Endothelial cell of hepatic sinusoid (primary cell): ENCODE measurements around the gene ETV3L.
"Not testable (repeated sequence)": the region's sequence is repeated elsewhere in the genome, so short reads cannot be mapped to it uniquely, and the experiment has no call there.

Experiments used
- in situ Hi-C: cut with HindIII; loops from 2 replicates; pipeline ENCODE4 v1.10.0; 2017; ENCODE audit warnings: low sequenced_read_pairs

Gene ETV3L

GRCh38 chr1:157105988-157106812, 6.6 kb upstream of the ETV3L start:
- in situ Hi-C loops: no loop called here

GRCh38 chr1:157105298-157105987, 5.8 kb upstream of the ETV3L start:
- in situ Hi-C loops: no loop called here

GRCh38 chr1:157104598-157105293, 5.1 kb upstream of the ETV3L start:
- in situ Hi-C loops: loop anchor here (5.0 kb wide), 1 partner anchor 43 kb away; no protein-coding TSS in a partner anchor

- in situ Hi-C loops: loop anchor here (5.0 kb wide), 1 partner anchor 44 kb away; no protein-coding TSS in a partner anchor
Measured at GRCh38 chr1:157103268-157103667, 3.7 kb upstream of the ETV3L start.

- in situ Hi-C loops: loop anchor here (5.0 kb wide), 1 partner anchor 46 kb away; no protein-coding TSS in a partner anchor
Measured at GRCh38 chr1:157101149-157101548, 1.5 kb upstream of the ETV3L start.

- in situ Hi-C loops: not testable (repeated sequence)
Measured at GRCh38 chr1:157098987-157099632, 498 bp downstream of the ETV3L start.

- in situ Hi-C loops: no loop called here
Measured at GRCh38 chr1:157098519-157098918, 1.1 kb downstream of the ETV3L start.

GRCh38 chr1:157097692-157098091, 1.9 kb downstream of the ETV3L start:
- in situ Hi-C loops: no loop called here

- in situ Hi-C loops: no loop called here
Measured at GRCh38 chr1:157096881-157097280, 2.7 kb downstream of the ETV3L start.

- in situ Hi-C loops: no loop called here
Measured at GRCh38 chr1:157095551-157095950, 4.1 kb downstream of the ETV3L start.

- in situ Hi-C loops: no loop called here
Measured at GRCh38 chr1:157095091-157095490, 4.5 kb downstream of the ETV3L start.

- in situ Hi-C loops: no loop called here
Measured at GRCh38 chr1:157092831-157093230, 6.8 kb downstream of the ETV3L start.

- in situ Hi-C loops: no loop called here
Measured at GRCh38 chr1:157091668-157092273, 7.8 kb downstream of the ETV3L start.

- in situ Hi-C loops: no loop called here
Measured at GRCh38 chr1:157091186-157091585, 8.4 kb downstream of the ETV3L start.

- in situ Hi-C loops: no loop called here
Measured at GRCh38 chr1:157090771-157091170, 8.8 kb downstream of the ETV3L start.

GRCh38 chr1:157090196-157090647, 9.4 kb downstream of the ETV3L start:
- in situ Hi-C loops: no loop called here

GRCh38 chr1:157089789-157090188, 9.8 kb downstream of the ETV3L start:
- in situ Hi-C loops: no loop called here

GRCh38 chr1:157088607-157089006, 11.0 kb downstream of the ETV3L start:
- in situ Hi-C loops: no loop called here

GRCh38 chr1:157087030-157087429, 12.6 kb downstream of the ETV3L start:
- in situ Hi-C loops: no loop called here

GRCh38 chr1:157086299-157086698, 13.3 kb downstream of the ETV3L start:
- in situ Hi-C loops: no loop called here
